ENCODE measurements around the gene YRDC.

The YRDC gene

GRCh38 chr1:37849480-37849879 lies 41.5 kb upstream of the YRDC start:
- H3K9ac ChIP-seq (ENCODE audit: low read depth, low read length, poor library complexity, severe bottlenecking): no peak overlapping the region
- peaks cover 37% of the 10 kb centered on the region for H3K4me1 ChIP-seq (ENCODE audit: insufficient read depth, low read length, poor library complexity, severe bottlenecking)
- no peaks in the 10 kb centered on the region for H3K9me2 ChIP-seq (replicated peaks; ENCODE audit: low read depth, low read length)
- peaks cover 8% of the 10 kb centered on the region; the same call in 1 of the 2 replicates for H3K36me3 ChIP-seq (ENCODE audit: insufficient read depth, low read length)
- H3K79me2 ChIP-seq (ENCODE audit: insufficient read depth, low read length): peaks cover 52% of the 10 kb centered on the region
- no peaks in the 10 kb centered on the region for H4K20me1 ChIP-seq (ENCODE audit: insufficient read depth, low read length, poor library complexity, severe bottlenecking)
- H3K4me2 ChIP-seq (ENCODE audit: low read depth, low read length, poor library complexity, severe bottlenecking): no peak overlapping the region
- no peak overlapping the region for H2AFZ ChIP-seq (ENCODE audit: low read length)
- no peak overlapping the region for H3K4me3 ChIP-seq (ENCODE audit: low read length, poor library complexity, severe bottlenecking)
- H3F3A ChIP-seq (ENCODE audit: low read depth): no peaks in the 10 kb centered on the region
- TF ChIP-seq EZH2phosphoT487 (IDR thresholded peaks at IDR 0.05; ENCODE audit: borderline replicate concordance): no peak
- TF ChIP-seq, protein P1, sequence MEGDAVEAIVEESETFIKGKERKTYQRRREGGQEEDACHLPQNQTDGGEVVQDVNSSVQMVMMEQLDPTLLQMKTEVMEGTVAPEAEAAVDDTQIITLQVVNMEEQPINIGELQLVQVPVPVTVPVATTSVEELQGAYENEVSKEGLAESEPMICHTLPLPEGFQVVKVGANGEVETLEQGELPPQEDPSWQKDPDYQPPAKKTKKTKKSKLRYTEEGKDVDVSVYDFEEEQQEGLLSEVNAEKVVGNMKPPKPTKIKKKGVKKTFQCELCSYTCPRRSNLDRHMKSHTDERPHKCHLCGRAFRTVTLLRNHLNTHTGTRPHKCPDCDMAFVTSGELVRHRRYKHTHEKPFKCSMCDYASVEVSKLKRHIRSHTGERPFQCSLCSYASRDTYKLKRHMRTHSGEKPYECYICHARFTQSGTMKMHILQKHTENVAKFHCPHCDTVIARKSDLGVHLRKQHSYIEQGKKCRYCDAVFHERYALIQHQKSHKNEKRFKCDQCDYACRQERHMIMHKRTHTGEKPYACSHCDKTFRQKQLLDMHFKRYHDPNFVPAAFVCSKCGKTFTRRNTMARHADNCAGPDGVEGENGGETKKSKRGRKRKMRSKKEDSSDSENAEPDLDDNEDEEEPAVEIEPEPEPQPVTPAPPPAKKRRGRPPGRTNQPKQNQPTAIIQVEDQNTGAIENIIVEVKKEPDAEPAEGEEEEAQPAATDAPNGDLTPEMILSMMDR (conservative IDR thresholded peaks at IDR 0.05; ENCODE audit: low read length): no peak
- H3K27me3 ChIP-seq (ENCODE audit: insufficient read depth, low read length, poor library complexity, severe bottlenecking): no peaks in the 10 kb centered on the region
- H3K9me3 ChIP-seq (ENCODE audit: insufficient read depth, low read depth, low read length): no peaks in the 10 kb centered on the region

DNA sequence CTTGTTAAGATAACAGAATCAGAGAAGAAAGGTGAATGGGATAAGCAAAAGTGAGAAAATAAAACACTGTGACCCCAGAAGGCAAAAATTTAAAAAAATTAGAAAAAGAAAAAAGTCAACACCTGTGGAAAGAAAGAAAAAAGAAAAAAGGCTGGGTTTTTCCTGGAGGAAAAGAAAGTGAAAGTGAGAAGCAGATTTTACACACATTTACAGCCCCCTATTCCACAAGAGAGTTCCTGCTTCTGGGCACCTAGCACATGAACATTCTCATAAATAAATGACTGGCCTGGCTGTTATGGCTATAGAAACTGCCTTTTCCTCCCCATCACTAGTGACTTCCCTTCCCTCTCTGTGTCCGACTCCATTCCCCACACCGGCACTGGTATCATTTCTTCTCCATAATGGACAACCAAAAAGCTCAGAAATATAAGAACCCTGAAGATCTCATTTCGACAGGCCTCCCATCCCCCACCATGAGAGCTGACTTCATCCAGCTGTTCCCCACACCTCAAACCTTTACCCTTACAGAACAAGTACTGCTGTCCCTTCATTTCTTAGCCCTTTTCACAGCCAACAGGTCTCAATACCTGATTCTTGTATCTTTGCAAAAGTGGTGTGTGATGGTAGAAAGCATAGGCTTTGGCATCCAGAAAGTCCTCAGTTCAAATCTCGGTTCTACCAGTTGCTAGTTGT lies 38.8 kb upstream of the YRDC start:
- no peak overlapping the region for H2AFZ ChIP-seq (ENCODE audit: low read length)
- H3F3A ChIP-seq (ENCODE audit: low read depth): no peaks in the 10 kb centered on the region
- peaks cover 9% of the 10 kb centered on the region; the same call in 1 of the 2 replicates for H3K36me3 ChIP-seq (ENCODE audit: insufficient read depth, low read length)
- H3K27me3 ChIP-seq (ENCODE audit: insufficient read depth, low read length, poor library complexity, severe bottlenecking): no peaks in the 10 kb centered on the region
- H3K4me2 ChIP-seq (ENCODE audit: low read depth, low read length, poor library complexity, severe bottlenecking): peak overlapping the region; percentile 54
- H4K20me1 ChIP-seq (ENCODE audit: insufficient read depth, low read length, poor library complexity, severe bottlenecking): no peaks in the 10 kb centered on the region
- no peaks in the 10 kb centered on the region for H3K9me2 ChIP-seq (replicated peaks; ENCODE audit: low read depth, low read length)
- peaks cover 19% of the 10 kb centered on the region for H3K4me1 ChIP-seq (ENCODE audit: insufficient read depth, low read length, poor library complexity, severe bottlenecking)
- peak overlapping the region; percentile 1 for H3K4me3 ChIP-seq (ENCODE audit: low read length, poor library complexity, severe bottlenecking)
- H3K9me3 ChIP-seq (ENCODE audit: insufficient read depth, low read depth, low read length): no peaks in the 10 kb centered on the region
- peak overlapping the region; percentile 38 for H3K9ac ChIP-seq (ENCODE audit: low read depth, low read length, poor library complexity, severe bottlenecking)
- TF ChIP-seq, protein P1 (conservative IDR thresholded peaks at IDR 0.05; ENCODE audit: low read length): no peak
- H3K79me2 ChIP-seq (ENCODE audit: insufficient read depth, low read length): peaks cover 47% of the 10 kb centered on the region

DNA sequence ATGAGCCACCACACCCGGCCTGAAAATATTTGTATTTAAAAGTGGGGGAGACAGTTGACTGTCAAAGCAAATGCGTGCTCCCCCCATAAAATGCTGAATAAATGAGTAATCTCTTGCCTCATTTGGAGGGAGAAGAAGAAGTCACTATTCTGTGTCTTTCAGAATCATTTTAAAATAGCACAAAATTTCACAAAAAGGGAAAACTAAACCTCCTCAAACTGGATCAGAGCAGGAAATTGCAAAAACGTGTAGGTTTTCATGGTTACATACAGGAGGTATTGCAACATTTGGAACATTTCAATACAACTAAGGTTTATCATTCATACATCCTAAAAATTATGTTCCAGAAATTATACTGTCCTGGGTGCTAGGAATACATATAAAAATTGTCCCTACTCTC lies 37.8 kb upstream of the YRDC start:
- Histone ChIP-seq H2AFZ (ENCODE audit: low read length) (no peak overlapping the region), H3K4me3 (ENCODE audit: low read length, poor library complexity, severe bottlenecking) (no peak overlapping the region), H3F3A (ENCODE audit: low read depth) (no peaks in the 10 kb centered on the region), H3K4me2 (ENCODE audit: low read depth, low read length, poor library complexity, severe bottlenecking) (no peak overlapping the region), H3K36me3 (ENCODE audit: insufficient read depth, low read length) (peaks cover 9% of the 10 kb centered on the region; the same call in 1 of the 2 replicates), H4K20me1 (ENCODE audit: insufficient read depth, low read length, poor library complexity, severe bottlenecking) (no peaks in the 10 kb centered on the region), H3K27me3 (ENCODE audit: insufficient read depth, low read length, poor library complexity, severe bottlenecking) (no peaks in the 10 kb centered on the region), H3K9ac (ENCODE audit: low read depth, low read length, poor library complexity, severe bottlenecking) (no peak overlapping the region), H3K4me1 (ENCODE audit: insufficient read depth, low read length, poor library complexity, severe bottlenecking) (peaks cover 9% of the 10 kb centered on the region), H3K79me2 (ENCODE audit: insufficient read depth, low read length) (peaks cover 38% of the 10 kb centered on the region), H3K9me3 (ENCODE audit: insufficient read depth, low read depth, low read length) (no peaks in the 10 kb centered on the region), H3K9me2 (replicated peaks; ENCODE audit: low read depth, low read length) (no peaks in the 10 kb centered on the region)
- no peak for TF ChIP-seq EZH2phosphoT487 (IDR thresholded peaks at IDR 0.05; ENCODE audit: borderline replicate concordance)
- TF ChIP-seq, protein P1 (conservative IDR thresholded peaks at IDR 0.05; ENCODE audit: low read length): no peak

Measured in Loucy (cell line).